Measurements from ENCODE around the gene BMP6.

BMP6 gene

DNA sequence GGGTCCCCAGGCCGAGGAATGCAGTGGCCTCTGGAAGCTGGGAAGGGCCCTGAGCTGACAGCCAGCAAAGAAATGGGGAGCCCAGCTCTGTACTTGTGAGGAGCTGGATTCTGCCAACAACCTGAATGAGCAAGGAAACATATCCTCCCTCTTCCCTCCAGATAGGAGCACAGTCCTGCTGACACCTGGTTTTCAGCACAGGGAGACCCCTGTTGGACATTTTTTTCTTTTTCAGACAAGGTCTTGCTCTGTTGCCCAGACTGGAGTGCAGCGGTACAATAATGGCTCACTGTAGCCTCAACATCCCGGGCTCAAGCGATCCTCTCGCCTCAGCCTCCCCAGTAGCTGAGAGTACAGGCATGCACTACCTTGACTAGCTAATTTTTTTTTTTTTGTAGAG lies 21.5 kb downstream of the BMP6 start:
- DNase-seq (ENCODE audit: low read depth), result no peak

DNA sequence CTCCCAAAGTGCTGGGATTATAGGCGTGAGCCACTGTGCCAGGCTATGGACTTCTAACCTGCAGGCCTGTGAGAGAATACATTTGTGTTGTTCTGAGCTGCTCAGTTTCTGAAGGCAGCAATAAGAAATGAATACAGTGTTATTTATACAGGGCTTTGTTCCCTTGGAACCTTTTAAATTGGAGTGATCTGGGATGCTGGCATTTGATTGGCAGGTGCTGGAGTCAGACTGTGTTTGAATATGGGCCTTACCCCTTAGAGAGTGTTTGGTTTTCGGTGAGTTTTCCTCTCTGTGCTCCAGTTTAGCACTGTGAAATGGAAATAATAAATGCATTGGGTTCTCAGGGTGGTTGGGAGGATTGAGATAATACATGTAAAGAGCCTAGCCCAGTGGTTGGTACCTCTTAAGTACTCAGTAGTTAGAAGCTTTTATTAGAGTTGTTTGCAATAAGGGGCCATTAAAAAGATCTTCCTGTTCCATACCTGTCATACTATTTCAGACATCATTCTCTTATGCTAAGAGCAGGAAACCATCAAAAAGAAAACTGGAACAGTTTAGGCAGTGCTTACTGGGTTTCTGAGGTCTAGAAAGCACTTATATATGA lies 22.1 kb downstream of the BMP6 start:
- no peak for DNase-seq (ENCODE audit: low read depth)

GRCh38 chr6:7749478-7749877 lies 23.6 kb downstream of the BMP6 start:
- no peak for DNase-seq (ENCODE audit: low read depth)

DNA sequence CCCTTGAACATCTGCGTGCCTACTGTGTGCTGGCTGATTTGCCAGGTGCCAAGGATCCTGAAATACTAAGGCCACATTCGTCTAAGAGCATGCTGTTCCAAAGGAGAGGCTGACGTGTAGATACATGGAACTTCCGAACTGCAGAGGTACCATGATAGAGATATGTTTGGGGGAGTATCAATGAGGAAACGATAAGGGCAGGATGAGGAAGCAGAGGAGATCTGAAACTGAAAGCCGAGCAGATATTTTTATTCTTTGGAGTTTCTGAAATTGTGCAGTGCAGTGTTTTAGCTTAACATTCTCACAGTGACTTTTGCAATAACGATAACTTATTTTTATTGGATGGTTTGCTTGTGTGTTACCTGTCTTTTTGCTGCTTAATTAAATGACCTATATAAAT lies 24.3 kb downstream of the BMP6 start:
- DNase-seq (ENCODE audit: low read depth), result no peak

DNA sequence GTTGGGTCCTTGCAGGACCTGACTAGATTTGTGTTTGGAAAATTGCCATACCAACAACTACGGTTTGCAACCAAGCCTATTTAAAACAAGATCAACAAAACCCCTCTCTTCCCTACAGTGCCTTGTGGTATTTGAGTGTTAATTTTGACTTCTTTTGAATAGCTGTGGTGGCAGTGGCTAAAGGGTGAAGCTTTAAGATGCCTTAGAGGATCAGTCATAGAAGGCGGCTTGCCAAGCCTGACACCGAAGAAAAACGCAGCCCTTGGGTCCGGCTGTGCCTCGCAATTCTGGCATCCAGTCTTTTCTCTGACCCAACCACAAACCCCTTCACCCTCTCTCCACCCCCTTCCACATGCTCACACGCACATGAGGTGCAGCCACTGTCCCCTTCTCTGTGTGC lies 32.6 kb downstream of the BMP6 start:
- DNase-seq (ENCODE audit: low read depth), result peak; percentile 94

DNA sequence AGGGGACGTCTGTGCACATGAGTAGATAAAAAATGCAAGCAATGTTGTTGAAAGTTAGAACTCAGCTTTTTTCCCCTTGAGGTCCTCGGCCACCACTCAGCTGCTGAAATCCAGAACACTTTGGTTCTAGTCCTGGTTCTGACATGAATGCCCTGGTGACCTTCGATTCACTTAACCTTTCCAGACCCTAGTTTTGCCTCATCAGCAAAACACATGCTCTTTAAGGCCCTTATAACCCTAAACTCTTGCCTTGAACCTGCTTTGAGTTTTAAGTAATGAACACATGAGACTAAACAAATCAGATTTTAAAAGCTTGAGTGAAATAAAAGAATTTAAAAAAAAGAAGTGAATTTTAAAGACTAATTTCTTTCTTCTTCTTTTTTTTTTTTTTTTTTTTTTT lies 33.4 kb downstream of the BMP6 start:
- no peak for DNase-seq (ENCODE audit: low read depth)

GRCh38 chr6:7761051-7761450 lies 35.2 kb downstream of the BMP6 start:
- peak; percentile 64 for DNase-seq (ENCODE audit: low read depth)

- DNase-seq (ENCODE audit: low read depth), result no peak
Measured at GRCh38 chr6:7762760-7763159, 36.9 kb downstream of the BMP6 start.

- DNase-seq (ENCODE audit: low read depth), result no peak
Measured at GRCh38 chr6:7763881-7764280, 38.0 kb downstream of the BMP6 start.

- peak; percentile 34 for DNase-seq (ENCODE audit: low read depth)
Measured at GRCh38 chr6:7765575-7766325, 39.9 kb downstream of the BMP6 start.

DNA sequence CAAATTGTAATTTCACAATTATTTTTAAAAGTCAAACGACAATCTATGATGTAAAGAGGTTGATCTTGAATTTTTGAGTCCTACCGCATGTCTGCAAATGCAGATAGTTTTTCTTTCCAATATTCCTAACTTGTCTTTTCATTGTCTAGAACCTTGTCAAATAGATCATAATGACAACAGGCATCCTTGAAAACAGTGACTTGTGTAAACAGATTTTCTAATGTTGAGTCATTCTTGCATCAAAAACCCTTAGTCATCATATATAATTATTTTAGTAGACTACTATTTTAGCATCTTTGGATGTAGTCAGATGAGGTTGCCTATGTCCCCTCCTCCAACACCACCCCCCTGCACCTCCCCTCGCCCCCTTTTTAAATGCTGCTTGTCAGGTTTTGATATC lies 43.8 kb downstream of the BMP6 start:
- DNase-seq (ENCODE audit: low read depth), result peak; percentile 53

DNA sequence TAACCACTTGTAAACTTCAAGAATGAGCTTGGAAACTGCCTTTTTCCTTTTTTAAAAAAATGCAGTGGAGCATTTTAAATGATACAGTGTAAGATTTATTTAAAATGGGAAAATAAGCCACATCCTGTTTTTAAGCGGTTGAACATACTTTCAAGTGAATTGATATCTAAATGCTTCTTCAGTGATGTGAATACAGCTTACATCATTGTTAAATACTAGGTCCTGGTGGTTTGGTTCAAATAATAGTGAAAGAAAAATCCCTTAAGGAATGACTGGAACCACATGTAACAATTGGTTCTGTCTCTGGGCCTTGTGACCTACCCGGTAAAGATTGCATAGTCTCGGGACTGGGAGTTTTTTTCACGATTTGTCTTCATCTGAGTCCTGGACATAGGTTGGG lies 44.2 kb downstream of the BMP6 start:
- peak; percentile 64 for DNase-seq (ENCODE audit: low read depth)

DNA sequence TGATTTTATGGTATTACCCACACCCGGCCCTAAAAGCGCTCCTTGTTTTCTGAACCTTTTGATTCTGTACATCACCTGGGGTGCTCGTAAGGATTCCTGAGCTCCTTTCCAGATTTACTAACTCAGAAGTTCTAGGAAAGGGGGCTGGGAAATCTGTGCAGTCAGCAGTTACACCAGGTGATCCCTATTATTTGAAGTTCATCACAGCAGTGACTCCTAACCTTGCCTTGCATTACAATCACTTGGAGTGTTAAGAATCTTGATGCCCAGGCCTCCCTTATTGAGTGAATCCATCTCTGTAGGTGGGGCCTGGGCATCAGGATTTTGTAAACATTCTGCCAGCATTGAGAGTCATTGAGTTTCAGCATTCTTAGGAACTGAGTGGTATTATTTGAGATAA lies 44.7 kb downstream of the BMP6 start:
- no peak for DNase-seq (ENCODE audit: low read depth)

DNA sequence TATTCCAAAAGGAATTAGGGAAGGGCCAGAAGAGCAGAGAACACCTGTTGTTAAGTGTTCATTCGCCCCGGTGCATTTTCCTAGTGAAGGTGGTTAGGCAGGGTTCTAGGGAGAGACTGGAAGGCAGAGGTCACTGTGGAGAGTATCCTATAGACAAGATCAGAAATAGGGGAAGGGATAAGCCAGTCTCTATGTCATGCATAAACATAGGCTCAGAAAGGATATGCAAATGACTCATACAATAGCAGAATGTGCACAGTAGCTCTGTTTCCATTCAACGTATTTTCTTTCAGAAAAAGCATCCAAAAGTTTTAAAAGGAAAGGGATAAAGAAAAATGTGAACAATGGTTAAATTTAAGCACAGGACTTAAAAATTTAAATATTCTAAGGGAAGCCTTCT lies 47.4 kb downstream of the BMP6 start:
- DNase-seq (ENCODE audit: low read depth), result peak; percentile 43

GRCh38 chr6:7773914-7774313 lies 48.0 kb downstream of the BMP6 start:
- no peak for DNase-seq (ENCODE audit: low read depth)

- no peak for DNase-seq (ENCODE audit: low read depth)
Measured at GRCh38 chr6:7776509-7776908, 50.6 kb downstream of the BMP6 start.

DNA sequence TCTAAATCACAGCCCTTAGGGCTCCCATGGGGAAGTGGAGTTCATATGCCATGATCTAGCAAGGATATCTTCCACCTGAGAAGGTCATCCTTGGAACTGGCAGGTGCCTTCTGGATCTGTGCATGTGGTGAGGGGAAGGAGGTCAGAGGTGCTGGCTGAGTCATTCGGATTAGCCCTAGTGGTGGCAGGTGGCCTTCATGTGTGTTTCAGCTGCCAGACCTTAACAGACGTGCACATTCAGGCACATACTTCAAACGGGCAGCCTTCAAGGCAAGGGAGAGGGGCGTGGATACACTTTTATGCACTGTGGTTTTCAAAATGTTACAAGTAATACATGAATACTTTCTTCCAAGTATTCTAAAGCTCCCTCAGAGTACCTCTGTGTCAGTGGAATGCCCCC lies 51.2 kb downstream of the BMP6 start:
- no peak for DNase-seq (ENCODE audit: low read depth)

GRCh38 chr6:7781240-7781639 lies 55.3 kb downstream of the BMP6 start:
- DNase-seq (ENCODE audit: low read depth), result no peak

DNA sequence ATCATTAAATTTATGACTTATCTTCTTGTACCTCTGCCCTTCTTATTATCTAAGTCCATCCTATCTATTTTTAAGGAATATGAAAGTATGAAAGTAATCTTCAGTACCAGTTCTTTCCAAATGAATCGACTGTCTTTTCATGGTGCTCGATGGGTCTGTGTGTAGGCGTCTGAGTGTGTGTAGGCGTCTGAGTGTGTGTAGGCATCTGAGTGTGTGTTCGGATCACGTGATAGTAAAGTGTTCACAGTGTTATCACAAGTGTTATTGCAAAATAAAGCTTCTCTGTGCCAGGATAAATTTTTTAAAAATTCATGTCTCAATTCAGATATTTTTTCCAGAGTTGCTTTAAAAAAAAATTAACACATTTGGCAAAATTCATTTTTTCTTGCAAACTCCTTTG lies 58.3 kb downstream of the BMP6 start:
- no peak for DNase-seq (ENCODE audit: low read depth)

DNA sequence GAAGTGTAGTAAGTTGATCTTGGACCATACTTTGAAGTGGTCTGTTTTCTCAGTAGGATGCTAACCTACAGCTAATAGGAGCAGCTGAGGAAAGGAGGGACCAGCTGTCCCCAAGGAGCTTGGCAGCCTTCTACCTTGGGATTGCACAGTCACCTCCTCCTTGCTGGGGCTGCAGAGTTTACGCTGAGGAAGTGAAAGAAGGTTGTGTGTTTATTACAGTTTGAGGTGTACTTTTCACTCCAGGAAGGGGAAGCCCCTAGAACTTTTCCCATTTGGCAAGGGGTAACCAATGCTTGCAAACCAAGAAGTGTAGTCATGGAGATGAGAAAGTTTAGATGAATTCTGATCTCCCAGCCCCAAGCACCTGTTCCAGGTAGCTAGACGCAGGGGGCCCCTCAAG lies 58.8 kb downstream of the BMP6 start:
- no peak for DNase-seq (ENCODE audit: low read depth)

- no peak for DNase-seq (ENCODE audit: low read depth)
Measured at GRCh38 chr6:7785243-7786035, 59.5 kb downstream of the BMP6 start.

- DNase-seq (ENCODE audit: low read depth), result no peak
Measured at GRCh38 chr6:7786214-7786661, 60.3 kb downstream of the BMP6 start.

- peak; percentile 85 for DNase-seq (ENCODE audit: low read depth)
Measured at GRCh38 chr6:7787137-7787608, 61.3 kb downstream of the BMP6 start.

Data from iris pigment epithelial cell (primary cell).